ENCODE measurements around the gene NEK6. TPM values are rescaled to one million over a fixed set of nuclear protein-coding genes. Genes with fewer than 3 reads are reported as not detected.

Gene NEK6
- total RNA-seq, 1 donor from 2014 or later = 23.5 TPM

- TF ChIP-seq CTCF (conservative IDR thresholded peaks at IDR 0.05; ENCODE audit: low read depth, low read length) = no peak
- no peak for DNase-seq (ENCODE audit: low read depth)
- no peak overlapping the region for H3K4me3 ChIP-seq (ENCODE audit: low read depth, low read length)
Observed at GRCh38 chr9:124270504-124271335, 13.0 kb downstream of the NEK6 start.

GRCh38 chr9:124271660-124272059 lies 13.9 kb downstream of the NEK6 start:
- H3K4me3 ChIP-seq (ENCODE audit: low read depth, low read length) = no peak overlapping the region
- DNase-seq (ENCODE audit: low read depth) = no peak
- no peak for TF ChIP-seq CTCF (conservative IDR thresholded peaks at IDR 0.05; ENCODE audit: low read depth, low read length)

- TF ChIP-seq CTCF (conservative IDR thresholded peaks at IDR 0.05; ENCODE audit: low read depth, low read length) = no peak
- DNase-seq (ENCODE audit: low read depth) = no peak
- H3K4me3 ChIP-seq (ENCODE audit: low read depth, low read length) = no peak overlapping the region
Observed at GRCh38 chr9:124272118-124272517, 14.4 kb downstream of the NEK6 start.

GRCh38 chr9:124272979-124273378 lies 15.2 kb downstream of the NEK6 start:
- DNase-seq (ENCODE audit: low read depth) = no peak
- no peak for TF ChIP-seq CTCF (conservative IDR thresholded peaks at IDR 0.05; ENCODE audit: low read depth, low read length)
- no peak overlapping the region for H3K4me3 ChIP-seq (ENCODE audit: low read depth, low read length)

GRCh38 chr9:124273427-124274160 lies 15.8 kb downstream of the NEK6 start:
- no peak for TF ChIP-seq CTCF (conservative IDR thresholded peaks at IDR 0.05; ENCODE audit: low read depth, low read length)
- DNase-seq (ENCODE audit: low read depth) = no peak
- no peak overlapping the region for H3K4me3 ChIP-seq (ENCODE audit: low read depth, low read length)

- DNase-seq (ENCODE audit: low read depth) = no peak
- no peak overlapping the region for H3K4me3 ChIP-seq (ENCODE audit: low read depth, low read length)
- TF ChIP-seq CTCF (conservative IDR thresholded peaks at IDR 0.05; ENCODE audit: low read depth, low read length) = no peak
Observed at GRCh38 chr9:124274226-124274625, 16.5 kb downstream of the NEK6 start.

Data from epithelial cell of proximal tubule (primary cell).